Right renal pelvis (tissue), 4 donors: ENCODE data around the gene CEP170. TPM values are rescaled to one million over a fixed set of nuclear protein-coding genes. Genes with fewer than 3 reads are reported as not detected.
A peak's percentile ranks its signal among the peaks of the same experiment; 100 is the strongest.

ENCODE experiments used
- DNase-seq, 4 donors: peaks; one replicate each; pipeline ENCODE4 v3.0.0-alpha.2; 2013; ENCODE audit warnings: low read depth in 4 of 4, low spot score in 3 of 4, missing footprints in 1 of 4
- polyA plus RNA-seq, 4 donors: library from polyadenylated mRNA; unstranded; fragments of 120-200 nt; gene quantifications; one replicate each; pipeline ENCODE4 v1.2.1, GENCODE V29; 2013; ENCODE audit not compliant: insufficient read length in 4 of 4

Gene CEP170
- polyA plus RNA-seq, 4 donors = 57.8 to 66.5 (median 62.3) TPM

GRCh38 chr1:243268751-243269460 lies 13.8 kb upstream of the CEP170 start:
- no peak for DNase-seq

GRCh38 chr1:243267914-243268653 lies 13.0 kb upstream of the CEP170 start:
- no peak for DNase-seq

- no peak for DNase-seq
Measured at GRCh38 chr1:243267471-243267880, 12.4 kb upstream of the CEP170 start.

- no peak for DNase-seq
Measured at GRCh38 chr1:243266231-243266630, 11.2 kb upstream of the CEP170 start.

- DNase-seq = no peak
Measured at GRCh38 chr1:243264717-243265116, 9.6 kb upstream of the CEP170 start.

GRCh38 chr1:243261390-243261789 lies 6.3 kb upstream of the CEP170 start:
- no peak for DNase-seq

GRCh38 chr1:243260221-243260880 lies 5.3 kb upstream of the CEP170 start:
- no peak for DNase-seq

- no peak for DNase-seq
Measured at GRCh38 chr1:243258731-243259130, 3.6 kb upstream of the CEP170 start.

GRCh38 chr1:243257189-243257588 lies 2.1 kb upstream of the CEP170 start:
- DNase-seq = no peak

GRCh38 chr1:243256590-243256989 lies 1.5 kb upstream of the CEP170 start:
- no peak for DNase-seq

GRCh38 chr1:243255791-243256512 lies 871 bp upstream of the CEP170 start, which contains the start of gene SDCCAG8:
TSS of gene SDCCAG8 (plus strand) at chr1:243256041. CDS start at chr1:243256174, 133 bp downstream.
- peak; percentile 95 to 100 (median 99) for DNase-seq

GRCh38 chr1:243254233-243254926 lies 701 bp downstream of the CEP170 start:
- peak in 2 of 4 donors; percentile 39 to 42 for DNase-seq

- DNase-seq = no peak
Measured at GRCh38 chr1:243253926-243254232, 1.2 kb downstream of the CEP170 start.

- no peak for DNase-seq
Measured at GRCh38 chr1:243253211-243253925, 1.7 kb downstream of the CEP170 start.

GRCh38 chr1:243251539-243251938 lies 3.5 kb downstream of the CEP170 start:
- no peak for DNase-seq

GRCh38 chr1:243250102-243250501 lies 5.0 kb downstream of the CEP170 start:
- no peak for DNase-seq

GRCh38 chr1:243249214-243249613 lies 5.9 kb downstream of the CEP170 start:
- no peak for DNase-seq

GRCh38 chr1:243247901-243248300 lies 7.2 kb downstream of the CEP170 start:
- no peak for DNase-seq

- DNase-seq = no peak
Measured at GRCh38 chr1:243246916-243247315, 8.2 kb downstream of the CEP170 start.

- DNase-seq = no peak
Measured at GRCh38 chr1:243244432-243244841, 10.6 kb downstream of the CEP170 start.
